GM18861 (cell line): ENCODE results near the gene P2RX3.

ENCODE experiments used
- ATAC-seq: cut with Tn5 transposase; IDR thresholded peaks from one replicate; pipeline ENCODE4 v1.9.1; 2021; ENCODE audit not compliant: unreplicated experiment

P2RX3 gene

DNA sequence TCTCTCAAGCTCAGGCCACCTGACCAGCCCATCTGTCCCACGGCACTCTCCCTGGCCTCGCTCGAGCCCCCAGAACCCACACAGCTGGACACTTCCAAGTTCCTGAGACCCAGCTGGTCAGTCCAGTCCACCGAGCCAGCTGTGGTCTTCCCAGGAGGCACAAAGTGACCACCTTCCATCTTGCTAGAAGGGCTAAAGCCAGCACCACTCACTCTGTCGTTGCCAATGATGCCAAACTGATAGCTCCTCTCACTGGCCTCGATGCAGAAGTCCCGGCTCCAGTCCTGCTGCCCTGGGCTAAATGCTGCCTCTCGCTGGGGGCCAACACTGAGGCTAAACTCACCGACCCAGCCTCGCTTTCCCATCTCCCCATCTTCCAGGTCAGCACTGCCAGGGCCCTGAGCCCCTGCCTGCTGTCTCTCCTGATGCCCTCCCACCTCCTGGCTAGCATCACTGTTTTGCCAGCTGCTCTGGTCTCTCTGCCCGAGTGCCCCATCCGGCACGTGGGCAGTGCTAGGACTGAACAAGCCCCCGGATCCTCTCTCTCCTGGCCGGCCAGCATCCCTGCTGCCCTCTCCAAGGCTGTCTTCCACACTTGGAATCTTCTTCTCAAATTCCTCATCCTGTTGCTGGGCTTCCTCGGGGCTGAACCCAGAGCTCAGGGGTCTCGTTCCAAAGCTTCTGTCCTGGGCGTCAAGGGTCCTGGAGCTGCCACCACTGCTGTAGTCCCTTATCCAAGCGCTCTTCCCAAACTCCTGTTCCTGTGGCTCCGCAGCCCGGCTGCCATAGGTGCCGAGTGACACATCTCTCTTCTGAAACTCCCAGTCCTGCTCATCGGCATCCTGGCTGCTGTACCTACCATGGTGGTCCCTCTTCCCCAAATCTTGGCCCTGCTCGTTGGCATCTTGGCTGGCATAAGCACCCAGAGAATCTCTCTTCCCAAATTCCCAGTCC lies 28.8 kb upstream of the P2RX3 start:
- ATAC-seq: no peak

GRCh38 chr11:57310091-57310490 lies 28.1 kb upstream of the P2RX3 start:
- no peak for ATAC-seq

GRCh38 chr11:57310630-57311086 lies 27.5 kb upstream of the P2RX3 start:
- no peak for ATAC-seq

GRCh38 chr11:57311109-57311936 lies 26.8 kb upstream of the P2RX3 start:
- peak; percentile 89 for ATAC-seq

DNA sequence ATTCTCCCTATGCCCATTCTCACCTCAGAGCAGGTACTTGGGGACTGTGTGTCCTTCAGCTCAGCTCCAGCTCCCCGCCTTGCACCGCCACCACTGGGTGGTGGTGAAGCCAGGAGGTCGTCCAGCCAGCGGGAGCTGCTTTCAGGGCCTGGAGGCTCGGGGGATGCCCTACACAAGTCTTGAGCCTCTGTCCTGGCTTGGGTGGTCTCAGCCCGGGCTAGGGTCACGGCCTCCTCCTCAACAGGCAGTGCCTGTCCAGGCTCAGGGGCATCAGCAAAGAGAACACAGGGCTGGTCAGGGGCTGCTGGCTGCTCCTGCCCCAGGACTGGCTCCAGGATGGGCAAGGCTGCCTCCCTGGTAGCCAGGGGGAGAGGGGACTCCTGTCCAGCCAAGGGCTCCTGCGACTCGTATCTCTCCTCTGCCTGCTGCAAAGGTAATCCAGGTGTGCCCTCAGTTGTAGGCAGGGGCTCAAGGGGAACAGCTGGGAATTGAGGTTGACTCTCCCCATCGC lies 25.6 kb upstream of the P2RX3 start:
- ATAC-seq: no peak

DNA sequence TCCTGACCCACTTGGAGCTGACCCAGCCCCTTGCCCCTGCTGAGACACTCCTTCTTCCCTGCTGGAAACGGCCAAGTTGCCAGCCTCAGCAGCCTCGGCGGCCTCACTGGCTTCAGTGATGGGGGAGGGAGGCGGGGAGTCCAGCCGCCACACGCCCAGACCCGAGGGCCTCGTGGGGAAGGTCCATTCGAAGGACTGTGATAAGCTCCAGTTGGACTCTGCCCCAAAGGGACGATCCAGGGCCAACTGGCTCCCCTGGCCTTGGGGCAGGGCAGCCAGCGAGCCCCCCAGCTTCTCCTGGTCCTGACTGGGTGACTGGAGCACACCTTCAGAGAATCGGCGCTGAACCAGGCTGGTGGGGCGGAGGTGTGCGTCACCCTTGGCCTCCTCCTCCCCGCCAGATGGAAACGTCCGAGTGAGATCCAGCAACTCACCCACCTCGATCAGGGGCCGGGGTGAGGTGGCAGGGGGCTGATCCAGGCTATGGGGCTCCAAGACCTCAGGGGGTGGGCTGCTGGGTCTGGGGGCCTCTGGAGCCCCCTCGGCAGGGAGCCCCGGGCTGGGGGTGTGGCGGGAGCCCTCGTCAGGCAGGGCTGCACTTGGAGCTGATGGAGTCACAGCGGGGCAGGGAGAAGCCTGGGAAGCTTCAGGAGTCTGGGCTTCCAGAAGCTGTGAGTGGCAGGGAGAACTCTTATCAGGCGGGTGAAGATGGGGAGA lies 24.9 kb upstream of the P2RX3 start:
- ATAC-seq: no peak

DNA sequence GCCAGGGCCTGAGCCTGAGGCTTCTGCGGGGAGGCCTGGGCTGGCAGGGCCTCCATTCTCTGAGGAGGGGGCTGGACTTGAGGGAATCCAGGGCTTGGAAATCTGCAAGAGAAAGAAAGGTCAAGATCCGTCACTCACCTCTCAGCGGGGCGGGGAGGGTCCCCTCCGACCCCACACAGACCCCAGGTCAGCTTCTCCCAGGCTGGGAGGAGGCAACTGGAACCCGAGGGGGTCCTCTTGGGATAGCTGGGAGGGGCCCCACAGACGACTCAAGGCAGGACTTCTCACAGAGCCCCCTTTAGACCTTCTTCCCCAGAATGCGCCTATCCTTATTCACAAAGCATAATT lies 24.4 kb upstream of the P2RX3 start:
- no peak for ATAC-seq

DNA sequence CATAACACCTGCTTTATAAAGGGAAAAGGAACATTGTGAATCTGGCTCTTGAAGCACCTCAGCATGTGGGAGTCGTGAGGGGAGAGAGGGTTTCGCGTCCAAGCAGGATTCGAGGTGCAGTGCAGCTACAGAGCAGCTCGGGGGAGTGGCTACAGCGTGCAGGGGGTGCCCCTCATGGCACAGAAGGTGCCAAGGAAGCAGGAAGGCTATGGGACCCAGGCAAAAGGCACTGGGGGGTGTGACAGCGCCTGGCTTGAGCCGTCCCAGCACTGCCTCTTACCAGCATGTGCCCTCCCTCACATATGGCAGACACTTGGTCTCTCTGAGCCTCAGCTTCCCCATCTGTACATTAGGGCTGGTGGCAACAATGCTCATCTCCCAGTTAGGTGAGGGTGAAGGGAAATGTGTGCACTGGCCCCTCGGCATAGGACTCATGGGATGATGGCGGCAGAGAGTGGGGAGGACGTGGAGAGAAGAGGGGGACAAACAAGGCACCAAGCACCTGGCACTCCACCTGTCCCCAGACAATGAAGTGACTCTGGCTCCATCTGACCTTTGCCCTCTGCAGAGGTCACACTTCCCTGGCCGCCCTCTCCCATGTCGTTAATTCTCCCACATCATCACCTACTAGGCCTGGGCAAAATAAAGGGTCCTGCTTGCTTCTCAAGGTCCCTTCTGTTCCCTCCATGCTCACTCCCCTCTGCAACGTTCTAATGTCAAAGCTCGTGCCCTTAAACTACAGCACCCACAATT lies 23.8 kb upstream of the P2RX3 start:
- no peak for ATAC-seq

- ATAC-seq: no peak
These were observed 22.7 kb upstream of the P2RX3 start for GRCh38 chr11:57315491-57315890.

GRCh38 chr11:57316017-57316416 lies 22.1 kb upstream of the P2RX3 start:
- ATAC-seq: no peak

- no peak for ATAC-seq
These were observed 20.0 kb upstream of the P2RX3 start for GRCh38 chr11:57318178-57318577.

GRCh38 chr11:57320067-57320718 lies 18.0 kb upstream of the P2RX3 start:
- ATAC-seq: no peak

- ATAC-seq: no peak
These were observed 17.3 kb upstream of the P2RX3 start for GRCh38 chr11:57320719-57321387.

DNA sequence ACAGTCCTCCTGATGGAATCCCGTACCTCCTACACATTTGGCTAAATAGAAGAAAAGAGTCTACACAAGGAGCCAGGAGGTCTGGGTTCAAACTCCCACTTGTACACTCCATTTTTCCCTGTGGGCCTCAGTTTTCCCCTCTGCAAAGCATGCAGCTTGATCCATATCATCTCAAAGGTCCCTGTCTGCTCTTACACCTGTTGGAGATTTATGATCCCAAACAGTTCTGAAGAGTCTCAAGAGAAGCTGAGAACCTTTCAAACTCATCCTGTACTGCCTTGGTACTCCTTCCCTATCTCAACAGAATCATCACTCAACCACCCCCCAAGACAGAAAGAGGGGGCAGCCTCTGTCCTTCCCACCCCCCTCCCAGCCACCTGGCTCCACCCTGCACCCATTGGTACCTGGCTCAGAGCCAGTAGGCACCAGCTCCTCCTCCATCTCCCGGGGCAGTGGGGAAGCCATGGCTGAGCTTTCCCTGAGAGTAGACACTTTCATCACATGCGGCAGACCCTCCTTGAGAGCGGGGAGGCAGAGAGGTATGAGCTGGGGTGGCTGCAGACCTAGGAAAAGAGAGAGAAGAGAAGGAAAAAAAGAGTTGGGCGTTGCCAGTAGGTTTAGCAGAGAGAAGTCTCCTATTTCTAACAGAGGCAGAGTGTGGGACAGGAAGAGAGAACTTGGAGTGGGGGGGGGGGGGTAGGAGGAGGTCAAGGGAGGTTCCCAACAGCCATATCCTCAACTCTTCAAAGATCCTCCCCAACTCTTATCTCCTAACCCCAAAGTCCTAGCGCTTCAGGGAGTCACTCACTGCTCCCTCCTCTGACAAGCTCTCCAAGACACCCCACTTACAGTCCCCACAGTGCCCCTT lies 16.5 kb upstream of the P2RX3 start:
- ATAC-seq: no peak

- no peak for ATAC-seq
These were observed 15.6 kb upstream of the P2RX3 start for GRCh38 chr11:57322256-57323166.

DNA sequence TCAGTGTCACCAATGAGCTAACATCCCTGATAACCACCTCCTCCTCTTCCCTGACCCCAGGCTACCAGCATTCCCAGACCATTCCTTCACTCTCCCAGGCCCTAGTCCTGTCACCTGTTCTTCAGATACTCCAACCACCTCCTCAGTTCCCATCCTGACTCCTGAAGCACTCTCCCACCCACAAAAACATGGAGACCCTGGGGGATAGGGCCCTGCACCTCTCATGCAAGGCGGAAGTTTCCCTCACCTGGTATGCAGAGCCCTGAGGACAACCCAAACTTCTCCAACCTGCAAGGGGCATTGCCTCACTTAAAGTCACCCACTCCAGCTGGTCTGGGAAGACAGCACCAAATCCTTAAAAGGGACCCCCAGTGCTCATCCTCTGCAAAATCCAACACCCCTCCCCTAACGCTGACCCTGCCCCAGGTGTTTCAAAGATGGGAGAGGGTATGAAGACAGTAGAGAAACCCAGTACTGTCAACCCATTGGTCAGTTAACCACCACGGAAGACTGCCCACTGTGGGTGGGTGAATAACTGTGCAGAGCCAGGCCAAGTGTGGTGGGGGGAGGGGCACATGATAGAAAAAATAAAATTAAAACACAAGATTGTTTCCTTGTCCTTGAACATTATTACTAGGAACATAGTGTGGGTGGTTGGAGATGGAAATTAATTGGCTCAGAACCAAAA lies 14.8 kb upstream of the P2RX3 start:
- no peak for ATAC-seq

GRCh38 chr11:57323855-57324153 lies 14.3 kb upstream of the P2RX3 start:
- no peak for ATAC-seq
